Measurements from ENCODE around the gene SHB. TPM values are rescaled to one million over a fixed set of nuclear protein-coding genes. Genes with fewer than 3 reads are reported as not detected.

Gene SHB
- total and polyA plus RNA-seq, 2 experiments from 2014 or later = 28.2 to 46.9 TPM

DNA sequence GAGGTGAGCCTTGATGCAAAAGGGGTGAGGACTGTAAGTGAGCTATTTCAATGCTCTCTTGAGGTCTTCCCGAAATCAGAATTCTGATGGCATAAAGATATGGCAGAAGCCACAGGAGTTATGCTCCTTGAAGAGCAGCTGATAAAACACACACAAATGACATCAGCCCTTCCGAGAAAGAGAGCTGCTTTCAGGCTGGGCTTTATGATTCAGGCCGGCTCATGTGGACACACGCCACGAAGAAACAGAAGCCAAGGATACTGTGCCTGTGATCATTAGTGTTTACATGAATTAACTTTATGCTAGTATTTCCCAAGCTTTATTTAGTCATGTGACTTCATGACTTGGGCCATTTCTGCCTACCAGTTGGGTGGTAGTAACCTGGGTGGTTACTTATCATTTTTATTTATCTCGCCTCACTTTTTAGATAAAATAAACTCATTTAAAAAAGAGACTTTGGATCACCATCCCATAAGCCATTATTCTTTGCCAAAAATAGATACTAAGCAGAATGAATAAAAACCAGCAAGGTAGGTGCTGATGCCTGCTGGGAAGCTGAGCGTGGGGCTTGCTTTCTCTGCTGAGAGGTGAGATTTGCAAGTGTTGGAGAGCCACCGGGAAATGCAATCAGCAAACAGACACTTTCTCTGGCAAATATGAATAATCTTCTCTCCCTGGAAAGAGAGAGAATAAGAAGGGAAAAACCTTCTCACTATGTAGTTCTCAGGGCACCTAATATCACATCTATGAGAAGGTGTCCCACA, 92.1 kb downstream of the SHB start:
- H3K27ac ChIP-seq = no peak overlapping the region

DNA sequence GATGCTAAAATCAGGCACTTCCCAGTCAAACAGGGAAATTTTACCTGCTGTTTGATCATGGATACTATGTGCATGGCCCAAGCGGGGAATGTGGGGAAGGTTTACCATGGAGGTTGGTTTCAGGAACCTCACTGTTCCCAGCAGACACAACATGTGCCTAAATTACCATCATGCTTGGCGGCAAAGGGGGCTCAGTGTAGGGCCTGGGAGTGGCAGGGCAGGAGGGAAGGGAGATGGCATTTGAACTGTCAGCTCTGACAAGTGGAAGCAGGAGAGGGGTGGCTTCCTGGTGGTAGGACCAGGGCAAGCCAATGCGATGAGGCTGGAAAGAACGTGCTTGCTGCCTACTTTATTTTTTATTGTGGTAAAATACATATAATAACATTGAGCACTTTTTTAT, 93.4 kb downstream of the SHB start:
- peaks cover 3% of the 10 kb centered on the region for H3K4me1 ChIP-seq (ENCODE audit: low read depth)
- no peaks in the 10 kb centered on the region for H3K9me3 ChIP-seq (ENCODE audit: low read depth)
- no peak overlapping the region for H3K27ac ChIP-seq
- DNase-seq (ENCODE audit: low read depth in 1 of 2, low spot score in 1 of 2) = no peak
- H3K27me3 ChIP-seq = no peaks in the 10 kb centered on the region
- H3K36me3 ChIP-seq = peaks cover 4% of the 10 kb centered on the region
- no peak for TF ChIP-seq CTCF (IDR thresholded peaks at IDR 0.05; ENCODE audit: low read depth, low read length)
- H3K4me3 ChIP-seq = no peak overlapping the region

More for the DNA sequence above, 92.1 kb downstream of the SHB start:
- peak in 1 of 2 donors; percentile 84 for DNase-seq (ENCODE audit: low read depth in 1 of 2, low spot score in 1 of 2)
- Histone ChIP-seq H3K36me3 (peaks cover 4% of the 10 kb centered on the region), H3K4me1 (ENCODE audit: low read depth) (no peaks in the 10 kb centered on the region), H3K9me3 (ENCODE audit: low read depth) (no peaks in the 10 kb centered on the region), H3K27me3 (no peaks in the 10 kb centered on the region), H3K4me3 (no peak overlapping the region)
- no peak for TF ChIP-seq CTCF (IDR thresholded peaks at IDR 0.05; ENCODE audit: low read depth, low read length)

DNA sequence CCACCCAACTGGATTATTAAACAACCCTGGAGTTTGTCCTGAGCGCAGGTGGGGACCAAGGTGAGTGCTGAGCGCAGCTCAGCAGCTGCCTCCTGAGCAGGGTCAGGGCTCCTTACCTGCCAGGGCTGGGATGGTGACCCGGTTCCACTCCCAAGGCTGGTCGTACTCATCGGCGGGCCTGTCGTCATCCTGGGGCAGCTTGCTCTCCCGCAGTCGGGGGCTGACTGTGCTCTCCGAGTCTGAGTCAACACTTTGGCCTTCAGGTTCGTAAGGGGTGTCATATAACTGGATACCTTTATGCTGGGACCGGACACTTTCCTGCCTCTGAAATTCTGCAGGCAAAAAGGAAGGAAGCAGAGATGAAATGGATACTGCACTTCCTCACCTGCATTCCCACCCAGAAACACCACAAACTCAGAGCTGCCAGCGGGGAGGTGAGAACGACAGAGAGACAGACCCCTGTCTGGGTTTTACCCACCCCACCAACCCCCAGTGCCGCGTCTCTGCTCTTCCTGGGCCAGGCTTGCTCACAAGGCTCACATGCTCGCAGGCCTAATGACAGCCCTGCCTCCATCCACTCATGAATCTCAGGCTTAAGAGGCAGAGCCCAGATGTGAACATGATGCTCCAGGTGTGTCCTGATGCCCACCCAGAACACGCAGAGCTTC, 94.4 kb downstream of the SHB start:
- no peak overlapping the region for H3K27ac ChIP-seq
- no peak for TF ChIP-seq CTCF (IDR thresholded peaks at IDR 0.05; ENCODE audit: low read depth, low read length)
- H3K9me3 ChIP-seq (ENCODE audit: low read depth) = no peaks in the 10 kb centered on the region
- no peaks in the 10 kb centered on the region for H3K27me3 ChIP-seq
- no peak overlapping the region for H3K4me3 ChIP-seq
- peaks cover 13% of the 10 kb centered on the region for H3K4me1 ChIP-seq (ENCODE audit: low read depth)
- DNase-seq (ENCODE audit: low read depth in 1 of 2, low spot score in 1 of 2) = no peak
- peaks cover 4% of the 10 kb centered on the region for H3K36me3 ChIP-seq

- Histone ChIP-seq H3K27me3 (no peaks in the 10 kb centered on the region), H3K27ac (no peak overlapping the region), H3K9me3 (ENCODE audit: low read depth) (no peaks in the 10 kb centered on the region), H3K4me1 (ENCODE audit: low read depth) (peaks cover 20% of the 10 kb centered on the region), H3K36me3 (peaks cover 4% of the 10 kb centered on the region), H3K4me3 (no peak overlapping the region)
- DNase-seq (ENCODE audit: low read depth in 1 of 2, low spot score in 1 of 2) = peak in 1 of 2 donors; percentile 45
- peak; percentile 33 for TF ChIP-seq CTCF (IDR thresholded peaks at IDR 0.05; ENCODE audit: low read depth, low read length)
Observed at GRCh38 chr9:37972351-37972848, 96.6 kb downstream of the SHB start.

DNA sequence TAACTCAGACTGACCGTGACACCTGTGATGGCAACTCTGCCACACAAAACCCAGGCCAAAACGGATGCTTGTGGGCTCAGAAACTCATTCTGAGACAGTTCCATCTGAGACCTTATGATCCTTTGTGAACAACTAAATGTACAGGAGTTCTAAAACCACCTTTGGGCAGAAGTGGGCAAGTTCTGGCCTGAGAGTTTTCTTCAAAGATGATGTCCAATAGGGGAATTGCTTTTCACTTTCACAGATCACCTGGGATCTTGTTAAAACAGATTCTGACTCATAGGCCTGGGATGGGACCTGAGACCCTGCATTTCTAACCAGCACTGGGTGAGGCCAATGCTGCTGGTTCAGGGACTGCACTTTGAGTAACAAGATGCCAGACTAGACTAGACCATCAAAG, 97.3 kb downstream of the SHB start:
- H3K9me3 ChIP-seq (ENCODE audit: low read depth) = no peaks in the 10 kb centered on the region
- H3K27me3 ChIP-seq = no peaks in the 10 kb centered on the region
- peaks cover 20% of the 10 kb centered on the region for H3K4me1 ChIP-seq (ENCODE audit: low read depth)
- DNase-seq (ENCODE audit: low read depth in 1 of 2, low spot score in 1 of 2) = no peak
- no peak overlapping the region for H3K27ac ChIP-seq
- no peak overlapping the region for H3K4me3 ChIP-seq
- TF ChIP-seq CTCF (IDR thresholded peaks at IDR 0.05; ENCODE audit: low read depth, low read length) = no peak
- peaks cover 4% of the 10 kb centered on the region for H3K36me3 ChIP-seq

Data from cardiac muscle cell (in vitro differentiated cells and primary cell).